NT2/D1 (cell line): ENCODE results near the gene ADGRG1.
"Not testable (repeated sequence)": the region's sequence is repeated elsewhere in the genome, so short reads cannot be mapped to it uniquely, and the experiment has no call there.

Source experiments
- SUZ12 ChIP-seq: IDR thresholded peaks from 2 replicates; pipeline ENCODE4 v1.6.1; 2011; ENCODE audit not compliant: insufficient read length, insufficient read depth; ENCODE audit errors: extremely low read depth
- YY1 ChIP-seq: IDR thresholded peaks from 2 replicates; pipeline ENCODE4 v1.6.1; 2011; ENCODE audit not compliant: insufficient read length, insufficient read depth

- not testable (repeated sequence) for TF ChIP-seq YY1, SUZ12
Measured at GRCh38 chr16:57671451-57671850, 43.0 kb downstream of the ADGRG1 start.
